ENCODE data around the gene TRIM24.
"Not testable (repeated sequence)": the region's sequence is repeated elsewhere in the genome, so short reads cannot be mapped to it uniquely, and the experiment has no call there.

Gene TRIM24

GRCh38 chr7:138470391-138471157 is 10.5 kb downstream of the TRIM24 start:
- H3K9me3 Mint-ChIP-seq = no peaks in the 10 kb centered on the region
- ATAC-seq (replicated peaks) = no peak
- no peak for DNase-seq
- H3K27me3 Mint-ChIP-seq = no peaks in the 10 kb centered on the region
- H3K36me3 Mint-ChIP-seq (ENCODE audit: insufficient read depth) = peaks cover 3% of the 10 kb centered on the region
- H3K4me3 Mint-ChIP-seq = no peak overlapping the region
- no peak overlapping the region for H3K27ac Mint-ChIP-seq
- peaks cover 26 to 55% of the 10 kb centered on the region in 2 donors for H3K4me1 Mint-ChIP-seq (ENCODE audit: low read depth in 2 of 2)

- Mint-ChIP-seq H3K9me3 (no peaks in the 10 kb centered on the region), H3K27me3 (no peaks in the 10 kb centered on the region), H3K4me1 (ENCODE audit: low read depth in 2 of 2) (peaks cover 28 to 55% of the 10 kb centered on the region in 2 donors), H3K36me3 (ENCODE audit: insufficient read depth) (peaks cover 3% of the 10 kb centered on the region), H3K4me3 (no peak overlapping the region), H3K27ac (no peak overlapping the region)
- ATAC-seq (replicated peaks) (no peak), DNase-seq (no peak)
Observed at GRCh38 chr7:138472292-138473079, 12.4 kb downstream of the TRIM24 start.

- Mint-ChIP-seq H3K9me3 (no peaks in the 10 kb centered on the region), H3K27ac (peak overlapping the region; percentile 13 to 56), H3K36me3 (ENCODE audit: insufficient read depth) (peaks cover 3% of the 10 kb centered on the region), H3K4me3 (no peak overlapping the region), H3K27me3 (no peaks in the 10 kb centered on the region), H3K4me1 (ENCODE audit: low read depth in 2 of 2) (peaks cover 27 to 57% of the 10 kb centered on the region in 2 donors)
- DNase-seq (no peak), ATAC-seq (replicated peaks) (no peak)
Observed at GRCh38 chr7:138475377-138475776, 15.3 kb downstream of the TRIM24 start.

GRCh38 chr7:138477081-138477578 is 17.1 kb downstream of the TRIM24 start:
- Mint-ChIP-seq H3K27me3 (no peaks in the 10 kb centered on the region), H3K4me3 (no peak overlapping the region), H3K36me3 (ENCODE audit: insufficient read depth) (peaks cover 3% of the 10 kb centered on the region), H3K27ac (no peak overlapping the region), H3K9me3 (no peaks in the 10 kb centered on the region), H3K4me1 (ENCODE audit: low read depth in 2 of 2) (peaks cover 36 to 60% of the 10 kb centered on the region in 2 donors)
- no peak for DNase-seq
- ATAC-seq (replicated peaks) = no peak

GRCh38 chr7:138477581-138477980 is 17.5 kb downstream of the TRIM24 start:
- ATAC-seq (replicated peaks) (no peak), DNase-seq (no peak)
- Mint-ChIP-seq H3K27me3 (no peaks in the 10 kb centered on the region), H3K4me1 (ENCODE audit: low read depth in 2 of 2) (peaks cover 34 to 60% of the 10 kb centered on the region in 2 donors), H3K4me3 (no peak overlapping the region), H3K36me3 (ENCODE audit: insufficient read depth) (peaks cover 3% of the 10 kb centered on the region), H3K9me3 (no peaks in the 10 kb centered on the region), H3K27ac (no peak overlapping the region)

GRCh38 chr7:138478499-138478908 is 18.4 kb downstream of the TRIM24 start:
- H3K4me3 Mint-ChIP-seq = no peak overlapping the region
- H3K36me3 Mint-ChIP-seq (ENCODE audit: insufficient read depth) = peaks cover 3% of the 10 kb centered on the region
- DNase-seq (no peak), ATAC-seq (replicated peaks) (no peak)
- H3K9me3 Mint-ChIP-seq = no peaks in the 10 kb centered on the region
- H3K4me1 Mint-ChIP-seq (ENCODE audit: low read depth in 2 of 2) = peaks cover 39 to 65% of the 10 kb centered on the region in 2 donors
- H3K27me3 Mint-ChIP-seq = no peaks in the 10 kb centered on the region
- H3K27ac Mint-ChIP-seq = peak overlapping the region in 1 of 2 donors; percentile 44

- Mint-ChIP-seq H3K9me3 (no peaks in the 10 kb centered on the region), H3K4me1 (ENCODE audit: low read depth in 2 of 2) (peaks cover 32 to 56% of the 10 kb centered on the region in 2 donors), H3K27me3 (no peaks in the 10 kb centered on the region), H3K4me3 (no peak overlapping the region), H3K36me3 (ENCODE audit: insufficient read depth) (no peaks in the 10 kb centered on the region), H3K27ac (no peak overlapping the region)
- DNase-seq = no peak
- no peak for ATAC-seq (replicated peaks)
Observed at GRCh38 chr7:138480527-138480926, 20.5 kb downstream of the TRIM24 start.

- peaks cover 0 to 2% of the 10 kb centered on the region in 2 donors for H3K9me3 Mint-ChIP-seq
- H3K4me3 Mint-ChIP-seq = no peak overlapping the region
- ATAC-seq (replicated peaks) (no peak), DNase-seq (no peak)
- no peaks in the 10 kb centered on the region for H3K27me3 Mint-ChIP-seq
- H3K27ac Mint-ChIP-seq = peak overlapping the region in 1 of 2 donors; percentile 48
- H3K4me1 Mint-ChIP-seq (ENCODE audit: low read depth in 2 of 2) = peaks cover 31 to 61% of the 10 kb centered on the region in 2 donors
- no peaks in the 10 kb centered on the region for H3K36me3 Mint-ChIP-seq (ENCODE audit: insufficient read depth)
Observed at GRCh38 chr7:138481447-138482380, 21.7 kb downstream of the TRIM24 start.

- H3K36me3 Mint-ChIP-seq (ENCODE audit: insufficient read depth) = no peaks in the 10 kb centered on the region
- peaks cover 0 to 2% of the 10 kb centered on the region in 2 donors for H3K9me3 Mint-ChIP-seq
- H3K27ac Mint-ChIP-seq = peak overlapping the region in 1 of 2 donors; percentile 17
- ATAC-seq (replicated peaks) (no peak), DNase-seq (no peak)
- no peaks in the 10 kb centered on the region for H3K27me3 Mint-ChIP-seq
- H3K4me3 Mint-ChIP-seq = no peak overlapping the region
- peaks cover 37 to 65% of the 10 kb centered on the region in 2 donors for H3K4me1 Mint-ChIP-seq (ENCODE audit: low read depth in 2 of 2)
Observed at GRCh38 chr7:138483531-138483930, 23.5 kb downstream of the TRIM24 start.

- not testable (repeated sequence) for H3K27ac Mint-ChIP-seq; H3K36me3 Mint-ChIP-seq (ENCODE audit: insufficient read depth); ATAC-seq (replicated peaks); H3K9me3 Mint-ChIP-seq; DNase-seq; H3K27me3 Mint-ChIP-seq; H3K4me3 Mint-ChIP-seq
- H3K4me1 Mint-ChIP-seq (ENCODE audit: low read depth in 2 of 2) = peaks cover 41 to 67% of the 10 kb centered on the region in 2 donors
Observed at GRCh38 chr7:138485508-138485907, 25.4 kb downstream of the TRIM24 start.

- not testable (repeated sequence) for ATAC-seq (replicated peaks); H3K4me3 Mint-ChIP-seq; H3K27me3 Mint-ChIP-seq; H3K36me3 Mint-ChIP-seq (ENCODE audit: insufficient read depth); H3K27ac Mint-ChIP-seq; H3K9me3 Mint-ChIP-seq; DNase-seq
- H3K4me1 Mint-ChIP-seq (ENCODE audit: low read depth in 2 of 2) = peaks cover 36 to 68% of the 10 kb centered on the region in 2 donors
Observed at GRCh38 chr7:138489139-138489538, 29.1 kb downstream of the TRIM24 start.

- Mint-ChIP-seq H3K27ac (peak overlapping the region in 1 of 2 donors; percentile 17), H3K9me3 (no peaks in the 10 kb centered on the region), H3K4me3 (no peak overlapping the region), H3K36me3 (ENCODE audit: insufficient read depth) (no peaks in the 10 kb centered on the region), H3K27me3 (no peaks in the 10 kb centered on the region), H3K4me1 (ENCODE audit: low read depth in 2 of 2) (peaks cover 37 to 82% of the 10 kb centered on the region in 2 donors)
- no peak for DNase-seq
- ATAC-seq (replicated peaks) = no peak
Observed at GRCh38 chr7:138491612-138492386, 31.7 kb downstream of the TRIM24 start.
